Measurements from ENCODE around the gene EMSY. TPM values are rescaled to one million over a fixed set of nuclear protein-coding genes. Genes with fewer than 3 reads are reported as not detected.

Gene EMSY
- polyA plus RNA-seq, 1 donor from 2014 or later: 25.0 TPM

GRCh38 chr11:76524461-76524860 lies 79.6 kb downstream of the EMSY start:
- H3K4me3 ChIP-seq (ENCODE audit: low read length): no peak overlapping the region
- H3K27me3 ChIP-seq (ENCODE audit: insufficient read depth, low read depth, low read length): no peaks in the 10 kb centered on the region
- H3K9me3 ChIP-seq (ENCODE audit: low read length): no peaks in the 10 kb centered on the region
- no peaks in the 10 kb centered on the region for H4K20me1 ChIP-seq (ENCODE audit: insufficient read depth)
- peaks cover 13% of the 10 kb centered on the region for H3K36me3 ChIP-seq (ENCODE audit: insufficient read depth, low read length)
- H3F3A ChIP-seq (ENCODE audit: insufficient read depth, low read length, poor library complexity, severe bottlenecking): no peaks in the 10 kb centered on the region
- H3K79me2 ChIP-seq (replicated peaks; ENCODE audit: insufficient read depth, low read length): no peaks in the 10 kb centered on the region
- H3K4me2 ChIP-seq (ENCODE audit: low read length): no peak overlapping the region
- no peak for TF ChIP-seq SMC3 (conservative IDR thresholded peaks at IDR 0.05; ENCODE audit: poor library complexity)
- no peak for TF ChIP-seq RAD21 (conservative IDR thresholded peaks at IDR 0.05)
- no peak for TF ChIP-seq POLR2AphosphoS5 (IDR thresholded peaks at IDR 0.05)
- TF ChIP-seq TAF1 (IDR thresholded peaks at IDR 0.05; ENCODE audit: low read depth): no peak
- no peak for TF ChIP-seq REST (IDR thresholded peaks at IDR 0.05; ENCODE audit: borderline replicate concordance)
- TF ChIP-seq EP300 (conservative IDR thresholded peaks at IDR 0.05; ENCODE audit: poor library complexity, severe bottlenecking): no peak
- TF ChIP-seq MXI1 (conservative IDR thresholded peaks at IDR 0.05; ENCODE audit: poor library complexity, severe bottlenecking): no peak
- TF ChIP-seq EZH2 (IDR thresholded peaks at IDR 0.05; ENCODE audit: borderline replicate concordance, insufficient read depth, low read length, poor library complexity, severe bottlenecking): no peak
- no peak for TF ChIP-seq CTCF (IDR thresholded peaks at IDR 0.05; ENCODE audit: poor library complexity, severe bottlenecking)
- no peak overlapping the region for H3K27ac ChIP-seq (ENCODE audit: low read length)
- H2AFZ ChIP-seq (ENCODE audit: low read depth, low read length): no peak overlapping the region
- no peak overlapping the region for H3K9ac ChIP-seq (ENCODE audit: low read length)
- H3K9me2 ChIP-seq (ENCODE audit: insufficient read depth, low read length): no peaks in the 10 kb centered on the region

GRCh38 chr11:76524919-76525318 lies 80.1 kb downstream of the EMSY start:
- TF ChIP-seq MXI1 (conservative IDR thresholded peaks at IDR 0.05; ENCODE audit: poor library complexity, severe bottlenecking) (no peak), POLR2AphosphoS5 (IDR thresholded peaks at IDR 0.05) (no peak)
- Histone ChIP-seq H2AFZ (ENCODE audit: low read depth, low read length) (no peak overlapping the region), H4K20me1 (ENCODE audit: insufficient read depth) (no peaks in the 10 kb centered on the region), H3K9me3 (ENCODE audit: low read length) (no peaks in the 10 kb centered on the region), H3K36me3 (ENCODE audit: insufficient read depth, low read length) (peaks cover 14% of the 10 kb centered on the region), H3F3A (ENCODE audit: insufficient read depth, low read length, poor library complexity, severe bottlenecking) (no peaks in the 10 kb centered on the region), H3K9me2 (ENCODE audit: insufficient read depth, low read length) (no peaks in the 10 kb centered on the region), H3K27ac (ENCODE audit: low read length) (no peak overlapping the region), H3K4me3 (ENCODE audit: low read length) (no peak overlapping the region), H3K9ac (ENCODE audit: low read length) (no peak overlapping the region), H3K27me3 (ENCODE audit: insufficient read depth, low read depth, low read length) (no peaks in the 10 kb centered on the region), H3K79me2 (replicated peaks; ENCODE audit: insufficient read depth, low read length) (no peaks in the 10 kb centered on the region), H3K4me2 (ENCODE audit: low read length) (no peak overlapping the region)

GRCh38 chr11:76526878-76527277 lies 82.1 kb downstream of the EMSY start:
- Histone ChIP-seq H3K79me2 (replicated peaks; ENCODE audit: insufficient read depth, low read length) (no peaks in the 10 kb centered on the region), H4K20me1 (ENCODE audit: insufficient read depth) (no peaks in the 10 kb centered on the region), H3K4me2 (ENCODE audit: low read length) (no peak overlapping the region), H3K9me3 (ENCODE audit: low read length) (no peaks in the 10 kb centered on the region), H3K4me3 (ENCODE audit: low read length) (no peak overlapping the region), H3F3A (ENCODE audit: insufficient read depth, low read length, poor library complexity, severe bottlenecking) (no peaks in the 10 kb centered on the region), H3K36me3 (ENCODE audit: insufficient read depth, low read length) (peaks cover 20% of the 10 kb centered on the region), H3K9ac (ENCODE audit: low read length) (no peak overlapping the region), H3K27me3 (ENCODE audit: insufficient read depth, low read depth, low read length) (no peaks in the 10 kb centered on the region), H3K9me2 (ENCODE audit: insufficient read depth, low read length) (no peaks in the 10 kb centered on the region), H3K27ac (ENCODE audit: low read length) (no peak overlapping the region), H2AFZ (ENCODE audit: low read depth, low read length) (no peak overlapping the region)
- TF ChIP-seq MXI1 (conservative IDR thresholded peaks at IDR 0.05; ENCODE audit: poor library complexity, severe bottlenecking): no peak
- no peak for TF ChIP-seq EZH2 (IDR thresholded peaks at IDR 0.05; ENCODE audit: borderline replicate concordance, insufficient read depth, low read length, poor library complexity, severe bottlenecking)
- no peak for TF ChIP-seq REST (IDR thresholded peaks at IDR 0.05; ENCODE audit: borderline replicate concordance)
